Measurements from ENCODE around the gene EN1. TPM values are rescaled to one million over a fixed set of nuclear protein-coding genes. Genes with fewer than 3 reads are reported as not detected.

EN1 gene
- total RNA-seq (not detected in 2 replicates), polyA plus RNA-seq (not detected in 2 replicates)

- no peak for DNase-seq (ENCODE audit: low read depth in 1 of 2, low spot score in 1 of 2)
- no peak within 1 kb of the TSS for H3K27ac ChIP-seq
- H3K4me1 ChIP-seq (ENCODE audit: low read depth): peaks cover 5% of the 10 kb centered on the region
- peaks cover 100% of the 10 kb centered on the region for H3K27me3 ChIP-seq
- no peaks in the 10 kb centered on the region for H3K36me3 ChIP-seq
- H3K9me3 ChIP-seq (ENCODE audit: low read depth): no peaks in the 10 kb centered on the region
- H3K4me3 ChIP-seq: peak within 1 kb of the TSS; percentile 27
- no peak for TF ChIP-seq CTCF (IDR thresholded peaks at IDR 0.05; ENCODE audit: low read depth, low read length)
Observed at GRCh38 chr2:118846953-118847761, at the start of gene EN1. EN1 (minus strand) TSS chr2:118847648; CDS start chr2:118847167, 481 bp downstream.

- no peaks in the 10 kb centered on the region for H3K36me3 ChIP-seq
- no peaks in the 10 kb centered on the region for H3K9me3 ChIP-seq (ENCODE audit: low read depth)
- no peak overlapping the region for H3K27ac ChIP-seq
- no peaks in the 10 kb centered on the region for H3K4me1 ChIP-seq (ENCODE audit: low read depth)
- no peak overlapping the region for H3K4me3 ChIP-seq
- TF ChIP-seq CTCF (IDR thresholded peaks at IDR 0.05; ENCODE audit: low read depth, low read length): no peak
- DNase-seq (ENCODE audit: low read depth in 1 of 2, low spot score in 1 of 2): no peak
- H3K27me3 ChIP-seq: no peaks in the 10 kb centered on the region
Observed at GRCh38 chr2:118893100-118893499, 45.7 kb upstream of the EN1 start.

GRCh38 chr2:118889995-118890394, 42.5 kb upstream of the EN1 start:
- Histone ChIP-seq H3K27ac (no peak overlapping the region), H3K27me3 (no peaks in the 10 kb centered on the region), H3K9me3 (ENCODE audit: low read depth) (no peaks in the 10 kb centered on the region), H3K36me3 (no peaks in the 10 kb centered on the region), H3K4me1 (ENCODE audit: low read depth) (no peaks in the 10 kb centered on the region), H3K4me3 (no peak overlapping the region)
- DNase-seq (ENCODE audit: low read depth in 1 of 2, low spot score in 1 of 2): no peak
- TF ChIP-seq CTCF (IDR thresholded peaks at IDR 0.05; ENCODE audit: low read depth, low read length): no peak

GRCh38 chr2:118883792-118884191, 36.3 kb upstream of the EN1 start:
- Histone ChIP-seq H3K4me3 (no peak overlapping the region), H3K4me1 (ENCODE audit: low read depth) (no peaks in the 10 kb centered on the region), H3K27me3 (peaks cover 25% of the 10 kb centered on the region), H3K27ac (no peak overlapping the region), H3K36me3 (no peaks in the 10 kb centered on the region), H3K9me3 (ENCODE audit: low read depth) (no peaks in the 10 kb centered on the region)
- no peak for DNase-seq (ENCODE audit: low read depth in 1 of 2, low spot score in 1 of 2)
- TF ChIP-seq CTCF (IDR thresholded peaks at IDR 0.05; ENCODE audit: low read depth, low read length): no peak

- Histone ChIP-seq H3K27ac (no peak overlapping the region), H3K4me3 (no peak overlapping the region), H3K9me3 (ENCODE audit: low read depth) (no peaks in the 10 kb centered on the region), H3K27me3 (peaks cover 32% of the 10 kb centered on the region), H3K4me1 (ENCODE audit: low read depth) (no peaks in the 10 kb centered on the region), H3K36me3 (no peaks in the 10 kb centered on the region)
- peak; percentile 61 to 63 for DNase-seq (ENCODE audit: low read depth in 1 of 2, low spot score in 1 of 2)
- TF ChIP-seq CTCF (IDR thresholded peaks at IDR 0.05; ENCODE audit: low read depth, low read length): peak; percentile 94
Observed at GRCh38 chr2:118882693-118883336, 35.4 kb upstream of the EN1 start.
